ENCODE results near the gene IL17D.
"Not testable (repeated sequence)": the region's sequence is repeated elsewhere in the genome, so short reads cannot be mapped to it uniquely, and the experiment has no call there.

IL17D gene

DNA sequence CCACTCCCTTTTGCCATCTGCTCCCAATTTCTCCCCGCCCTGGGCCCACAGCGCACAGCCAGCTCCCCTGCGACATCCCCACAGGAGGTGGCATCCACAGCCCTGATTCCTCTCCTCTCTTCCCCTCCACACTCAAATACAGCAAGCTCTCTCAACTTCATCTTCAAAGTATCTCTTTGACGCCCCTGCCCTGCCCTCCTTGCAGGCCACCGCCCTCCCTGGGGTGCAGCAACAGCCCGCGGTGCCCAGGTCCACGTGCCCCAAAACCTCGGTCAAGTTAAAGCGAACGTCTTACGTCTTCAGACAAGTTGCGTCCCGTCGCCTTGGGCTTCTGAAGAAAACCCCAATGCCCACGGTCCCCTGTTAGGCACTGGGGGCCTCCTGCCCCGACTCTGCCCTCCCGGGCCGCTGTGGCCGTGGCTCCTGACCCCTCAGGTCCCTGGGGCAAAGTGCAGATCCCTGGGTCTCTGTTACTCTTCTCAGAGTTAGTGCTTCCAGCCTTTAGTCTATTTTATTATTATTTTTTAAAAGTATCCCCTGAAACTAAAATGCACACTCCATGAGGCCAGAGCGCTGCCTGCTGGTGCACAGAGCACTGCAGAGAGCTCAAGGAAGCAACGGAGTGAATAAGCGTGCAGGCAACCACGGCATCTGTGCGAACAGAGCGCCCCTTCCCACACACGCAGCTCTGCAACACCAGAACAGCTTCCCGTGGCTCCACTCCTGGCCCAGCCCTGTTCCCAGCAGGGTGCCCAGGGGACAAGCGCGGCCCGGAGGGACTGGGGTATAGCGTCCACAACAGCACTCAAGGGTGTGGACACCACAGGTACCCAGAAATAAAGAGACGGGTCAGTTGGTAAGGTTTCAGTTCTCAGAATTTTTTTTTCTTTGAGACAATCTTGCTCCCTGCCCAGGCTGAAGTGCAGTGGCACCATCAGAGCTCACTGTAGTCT lies 26.4 kb downstream of the IL17D start:
- no peak overlapping the region for H3K4me2 ChIP-seq (ENCODE audit: low read length)
- no peaks in the 10 kb centered on the region for H3K36me3 ChIP-seq (replicated peaks; ENCODE audit: low read depth, low read length)
- H3K9me3 ChIP-seq (ENCODE audit: insufficient read depth, low read length) = no peaks in the 10 kb centered on the region
- H2AFZ ChIP-seq (ENCODE audit: low read depth, low read length) = no peak overlapping the region
- no peaks in the 10 kb centered on the region for H3K27me3 ChIP-seq (ENCODE audit: low read depth, low read length)
- H3K4me3 ChIP-seq (ENCODE audit: low read length) = no peak overlapping the region
- no peaks in the 10 kb centered on the region for H3K4me1 ChIP-seq (ENCODE audit: low read length)
- no peaks in the 10 kb centered on the region for H4K20me1 ChIP-seq (ENCODE audit: insufficient read depth, low read length)
- no peak for TF ChIP-seq EZH2phosphoT487 (IDR thresholded peaks at IDR 0.05; ENCODE audit: low read depth)
- TF ChIP-seq, protein P1, sequence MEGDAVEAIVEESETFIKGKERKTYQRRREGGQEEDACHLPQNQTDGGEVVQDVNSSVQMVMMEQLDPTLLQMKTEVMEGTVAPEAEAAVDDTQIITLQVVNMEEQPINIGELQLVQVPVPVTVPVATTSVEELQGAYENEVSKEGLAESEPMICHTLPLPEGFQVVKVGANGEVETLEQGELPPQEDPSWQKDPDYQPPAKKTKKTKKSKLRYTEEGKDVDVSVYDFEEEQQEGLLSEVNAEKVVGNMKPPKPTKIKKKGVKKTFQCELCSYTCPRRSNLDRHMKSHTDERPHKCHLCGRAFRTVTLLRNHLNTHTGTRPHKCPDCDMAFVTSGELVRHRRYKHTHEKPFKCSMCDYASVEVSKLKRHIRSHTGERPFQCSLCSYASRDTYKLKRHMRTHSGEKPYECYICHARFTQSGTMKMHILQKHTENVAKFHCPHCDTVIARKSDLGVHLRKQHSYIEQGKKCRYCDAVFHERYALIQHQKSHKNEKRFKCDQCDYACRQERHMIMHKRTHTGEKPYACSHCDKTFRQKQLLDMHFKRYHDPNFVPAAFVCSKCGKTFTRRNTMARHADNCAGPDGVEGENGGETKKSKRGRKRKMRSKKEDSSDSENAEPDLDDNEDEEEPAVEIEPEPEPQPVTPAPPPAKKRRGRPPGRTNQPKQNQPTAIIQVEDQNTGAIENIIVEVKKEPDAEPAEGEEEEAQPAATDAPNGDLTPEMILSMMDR (IDR thresholded peaks at IDR 0.05; ENCODE audit: low read depth, low read length) = no peak
- H3K79me2 ChIP-seq (ENCODE audit: low read length) = no peaks in the 10 kb centered on the region
- H3K27ac ChIP-seq (ENCODE audit: low read length) = no peak overlapping the region
- H3K9ac ChIP-seq (ENCODE audit: low read length) = no peak overlapping the region

DNA sequence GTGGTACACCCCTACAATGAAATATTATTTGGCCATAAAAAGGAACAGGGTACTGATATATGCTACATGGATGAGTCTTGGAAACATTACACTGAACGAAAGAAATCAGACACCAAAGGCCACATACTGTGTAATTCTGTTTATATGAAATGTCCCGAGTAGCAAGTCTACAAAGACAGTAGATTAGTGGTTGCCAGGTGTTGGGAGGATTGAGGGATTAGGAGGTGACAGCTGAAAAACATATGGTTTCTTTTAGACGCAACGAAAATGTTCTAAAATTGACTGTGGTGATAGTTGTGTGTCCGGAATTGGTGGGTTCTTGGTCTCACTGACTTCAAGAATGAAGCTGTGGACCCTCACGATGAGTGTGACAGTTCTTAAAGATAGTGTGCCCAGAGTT lies 35.1 kb downstream of the IL17D start:
- H2AFZ ChIP-seq (ENCODE audit: low read depth, low read length) = no peak overlapping the region
- no peak overlapping the region for H3K4me2 ChIP-seq (ENCODE audit: low read length)
- no peaks in the 10 kb centered on the region for H3K27me3 ChIP-seq (ENCODE audit: low read depth, low read length)
- no peaks in the 10 kb centered on the region for H3K4me1 ChIP-seq (ENCODE audit: low read length)
- H3K9me3 ChIP-seq (ENCODE audit: insufficient read depth, low read length) = no peaks in the 10 kb centered on the region
- TF ChIP-seq EZH2phosphoT487 (IDR thresholded peaks at IDR 0.05; ENCODE audit: low read depth) = no peak
- TF ChIP-seq, protein P1 (IDR thresholded peaks at IDR 0.05; ENCODE audit: low read depth, low read length) = no peak
- no peaks in the 10 kb centered on the region for H3K36me3 ChIP-seq (replicated peaks; ENCODE audit: low read depth, low read length)
- H3K27ac ChIP-seq (ENCODE audit: low read length) = no peak overlapping the region
- no peaks in the 10 kb centered on the region for H4K20me1 ChIP-seq (ENCODE audit: insufficient read depth, low read length)
- H3K4me3 ChIP-seq (ENCODE audit: low read length) = no peak overlapping the region
- no peaks in the 10 kb centered on the region for H3K79me2 ChIP-seq (ENCODE audit: low read length)
- H3K9ac ChIP-seq (ENCODE audit: low read length) = no peak overlapping the region

DNA sequence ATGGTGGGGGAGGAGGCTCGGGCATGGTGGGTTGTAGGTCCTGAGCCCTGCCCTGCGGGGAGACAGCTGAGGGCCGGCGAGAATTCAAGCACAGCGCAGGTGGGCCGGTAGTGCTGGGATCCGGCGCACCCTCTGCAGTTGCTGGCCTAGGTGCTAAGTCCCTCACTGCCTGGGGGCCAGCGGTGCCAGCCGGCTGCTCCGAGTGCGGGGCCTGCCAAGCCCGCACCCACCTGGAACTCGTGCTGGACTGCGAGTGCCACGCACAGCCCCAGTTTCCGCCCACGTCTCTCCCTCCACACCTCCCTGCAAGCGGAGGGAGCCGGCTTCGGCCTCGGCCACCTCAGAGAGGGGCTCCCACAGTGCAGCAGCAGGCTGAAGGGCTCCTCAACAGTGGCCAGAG lies 36.5 kb downstream of the IL17D start:
- Histone ChIP-seq H3K36me3 (replicated peaks; ENCODE audit: low read depth, low read length) (no peaks in the 10 kb centered on the region), H3K27me3 (ENCODE audit: low read depth, low read length) (no peaks in the 10 kb centered on the region), H4K20me1 (ENCODE audit: insufficient read depth, low read length) (no peaks in the 10 kb centered on the region), H3K4me3 (ENCODE audit: low read length) (no peak overlapping the region), H3K27ac (ENCODE audit: low read length) (no peak overlapping the region), H2AFZ (ENCODE audit: low read depth, low read length) (no peak overlapping the region), H3K4me1 (ENCODE audit: low read length) (no peaks in the 10 kb centered on the region), H3K79me2 (ENCODE audit: low read length) (no peaks in the 10 kb centered on the region), H3K9ac (ENCODE audit: low read length) (no peak overlapping the region), H3K4me2 (ENCODE audit: low read length) (no peak overlapping the region), H3K9me3 (ENCODE audit: insufficient read depth, low read length) (no peaks in the 10 kb centered on the region)
- no peak for TF ChIP-seq EZH2phosphoT487 (IDR thresholded peaks at IDR 0.05; ENCODE audit: low read depth)
- TF ChIP-seq, protein P1 (IDR thresholded peaks at IDR 0.05; ENCODE audit: low read depth, low read length) = no peak

DNA sequence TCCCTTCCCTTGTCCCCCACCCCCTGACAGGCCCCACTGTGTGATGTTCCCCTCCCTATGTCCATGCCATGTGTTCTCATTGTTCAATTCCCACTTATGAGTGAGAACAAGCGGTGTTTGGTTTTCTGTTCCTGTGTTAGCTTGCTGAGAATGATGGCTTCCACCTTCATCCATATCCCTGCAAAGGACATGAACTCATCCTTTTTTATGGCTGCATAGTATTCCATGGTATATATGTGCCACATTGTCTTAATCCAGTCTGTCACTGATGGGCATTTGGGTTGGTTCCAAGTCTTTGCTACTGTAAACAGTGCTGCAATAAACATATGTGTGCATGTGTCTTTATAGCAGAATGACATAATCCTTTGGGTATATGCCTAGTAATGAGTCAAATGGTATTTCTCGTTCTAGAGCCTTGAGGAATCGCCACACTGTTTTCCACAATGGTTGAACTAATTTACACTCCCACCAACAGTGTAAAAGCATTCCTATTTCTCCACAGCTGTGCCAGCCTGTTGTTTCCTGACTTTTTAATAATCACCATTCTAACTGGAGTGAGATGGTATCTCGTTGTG lies 40.4 kb downstream of the IL17D start:
- not testable (repeated sequence) for H3K9me3 ChIP-seq (ENCODE audit: insufficient read depth, low read length); H3K79me2 ChIP-seq (ENCODE audit: low read length); H3K36me3 ChIP-seq (replicated peaks; ENCODE audit: low read depth, low read length); H3K4me3 ChIP-seq (ENCODE audit: low read length); H3K27ac ChIP-seq (ENCODE audit: low read length); H3K27me3 ChIP-seq (ENCODE audit: low read depth, low read length); H3K4me1 ChIP-seq (ENCODE audit: low read length); H2AFZ ChIP-seq (ENCODE audit: low read depth, low read length); H4K20me1 ChIP-seq (ENCODE audit: insufficient read depth, low read length); H3K9ac ChIP-seq (ENCODE audit: low read length); H3K4me2 ChIP-seq (ENCODE audit: low read length)

Measured in OCI-LY3 (cell line).